HL-60 (cell line): ENCODE results near the gene TSPOAP1.

Experiments
- DNase-seq, 2 experiments: peaks; one replicate each; pipeline ENCODE4 v3.0.0-alpha.2; 2010 to 2020; ENCODE audit warnings: low read depth in 1 of 2, low spot score in 1 of 2
- H3K27ac ChIP-seq: fragments of 250-450 bp; sonication (Bioruptor Pico); replicated peaks from 2 replicates; pipeline ENCODE4 v1.5.1; 2020; ENCODE audit warnings: mild to moderate bottlenecking, moderate library complexity
- H3K27me3 ChIP-seq: fragments of 250-450 bp; sonication (Bioruptor Pico); 2 replicates; pipeline ENCODE4 v1.5.1; 2021; ENCODE audit warnings: mild to moderate bottlenecking, moderate library complexity; ENCODE audit not compliant: insufficient read depth, poor library complexity, severe bottlenecking
- H3K4me3 ChIP-seq: replicated peaks from 2 replicates; pipeline ENCODE4 v1.5.1; 2011; ENCODE audit warnings: mild to moderate bottlenecking, control low read depth, low read length; ENCODE audit not compliant: insufficient read depth
- CTCF ChIP-seq: IDR thresholded peaks from one replicate; pipeline ENCODE4 v1.5.1; 2011; ENCODE audit warnings: low read length, control low read depth, inconsistent platforms; ENCODE audit not compliant: insufficient read depth
- GABPA ChIP-seq: IDR thresholded peaks from 2 replicates; pipeline ENCODE4 v1.6.1; 2012; ENCODE audit warnings: low read depth
- POLR2AphosphoS5 ChIP-seq: IDR thresholded peaks from 2 replicates; pipeline ENCODE4 v1.6.1; 2012; ENCODE audit warnings: low read depth
- REST ChIP-seq: IDR thresholded peaks from 2 replicates; pipeline ENCODE4 v1.6.1; 2012; ENCODE audit warnings: low read depth; ENCODE audit not compliant: insufficient replicate concordance
- SPI1 ChIP-seq: IDR thresholded peaks from 2 replicates; pipeline ENCODE4 v1.6.1; 2012; ENCODE audit warnings: low read depth, mild to moderate bottlenecking, borderline replicate concordance

TSPOAP1 gene

GRCh38 chr17:58267347-58268324, 61.0 kb downstream of the TSPOAP1 start:
- DNase-seq, result peak; percentile 57 to 85
- no peak overlapping the region for H3K4me3 ChIP-seq
- H3K27ac ChIP-seq, result peak overlapping the region; percentile 13
- H3K27me3 ChIP-seq, result no peaks in the 10 kb centered on the region
- TF ChIP-seq CTCF (no peak), GABPA (0 out of 2 replicates have a peak, but pooled peaks have one; percentile 33), SPI1 (peak; percentile 42; the same call in 1 of the 2 replicates), REST (peak; percentile 40), POLR2AphosphoS5 (peak; percentile 96)

GRCh38 chr17:58265902-58266875, 62.4 kb downstream of the TSPOAP1 start:
- TF ChIP-seq SPI1 (no peak), REST (no peak), POLR2AphosphoS5 (peak; percentile 95), GABPA (0 out of 2 replicates have a peak, but pooled peaks have one; percentile 2)
- no peak overlapping the region for H3K4me3 ChIP-seq
- peaks cover 2% of the 10 kb centered on the region for H3K27me3 ChIP-seq
- peak; percentile 20 to 60 for DNase-seq
- H3K27ac ChIP-seq, result no peak overlapping the region; the same call in 1 of the 2 replicates

- Histone ChIP-seq H3K27ac (no peak overlapping the region), H3K4me3 (no peak overlapping the region), H3K27me3 (peaks cover 3% of the 10 kb centered on the region)
- peak; percentile 29 to 63 for DNase-seq
- TF ChIP-seq POLR2AphosphoS5 (no peak), CTCF (no peak), GABPA (no peak), REST (no peak)
Measured at GRCh38 chr17:58265271-58265670, 63.3 kb downstream of the TSPOAP1 start.
